Colonic mucosa (tissue), 4 donors: Measurements from ENCODE around the gene PGA3. TPM values are rescaled to one million over a fixed set of nuclear protein-coding genes. Genes with fewer than 3 reads are reported as not detected.

Experiments
- DNase-seq: peaks from one replicate; pipeline ENCODE4 v3.0.0-alpha.2; 2020
- H3K27ac ChIP-seq: fragments of 200-600 bp; one replicate; pipeline ENCODE4 v1.8.0; 2021
- H3K27me3 ChIP-seq: fragments of 200-600 bp; one replicate; pipeline ENCODE4 v1.8.0; 2021
- H3K36me3 ChIP-seq: fragments of 200-600 bp; one replicate; pipeline ENCODE4 v1.8.0; 2021
- H3K4me1 ChIP-seq: fragments of 200-600 bp; one replicate; pipeline ENCODE4 v1.8.0; 2021; ENCODE audit warnings: mild to moderate bottlenecking
- H3K4me3 ChIP-seq: fragments of 200-600 bp; one replicate; pipeline ENCODE4 v1.8.0; 2021
- H3K9ac ChIP-seq, 2 donors: one replicate each; pipeline ENCODE4 v1.7.0; 2013; ENCODE audit warnings: control low read depth in 2 of 2, low read depth in 2 of 2, low read length in 2 of 2
- H3K9me3 ChIP-seq: fragments of 200-600 bp; one replicate; pipeline ENCODE4 v1.8.0; 2021
- CTCF ChIP-seq: fragments of 200-600 bp; IDR thresholded peaks from one replicate; pipeline ENCODE4 v1.8.0; 2022; ENCODE audit warnings: antibody characterized with exemption, mild to moderate bottlenecking
- intact Hi-C: fragments of 100-400 bp; cut with DNase I; formaldehyde crosslinking; loops from one replicate; pipeline ENCODE4 v1.14.1; 2022
- total RNA-seq, 2 donors: library from RNA; stranded (reverse); fragmentation: NEBNext Ultra II Directional in 1 of 2; extraction: Animal tissue kit (Norgen Biotek cat#: 25700) in 1 of 2; gene quantifications; one replicate each; pipeline ENCODE4 v1.2.1, GENCODE V29; 2021
- donor health status: healthy.
- donor health status: DM: no; HTN: no; CAD: no.
- donor health status: DM: no; HTN: no; CAD: no.

PGA3 gene
- total RNA-seq, 2 donors from 2014 or later = 0.35 TPM; not detected in 1

DNA sequence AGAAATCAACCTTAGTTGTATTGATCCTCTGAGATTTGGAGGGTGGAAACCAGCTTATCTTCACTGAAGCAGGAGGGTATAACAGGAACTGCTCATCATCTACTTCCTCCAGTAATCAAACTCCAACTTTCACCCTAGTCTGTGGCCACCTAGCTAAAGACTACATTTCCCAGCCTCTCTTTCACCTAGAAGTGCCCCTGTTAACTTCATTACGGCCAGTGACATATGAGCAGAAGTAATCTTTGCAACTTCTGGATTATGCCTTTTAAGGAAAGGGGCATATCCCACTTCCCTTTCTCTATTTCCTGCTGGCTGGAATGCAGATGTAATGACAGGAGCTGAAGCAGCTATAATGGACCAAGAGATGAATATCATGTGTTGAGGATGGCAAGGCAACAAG is 34.5 kb upstream of the PGA3 start:
- Histone ChIP-seq H3K9me3 (no peaks in the 10 kb centered on the region), H3K36me3 (no peaks in the 10 kb centered on the region), H3K27ac (no peak overlapping the region), H3K27me3 (no peaks in the 10 kb centered on the region), H3K4me3 (no peak overlapping the region), H3K9ac (no peak overlapping the region), H3K4me1 (no peaks in the 10 kb centered on the region)
- no peak for TF ChIP-seq CTCF
- intact Hi-C loops = no loop called here
- no peak for DNase-seq

GRCh38 chr11:61170566-61170965 is 32.7 kb upstream of the PGA3 start:
- intact Hi-C loops = no loop called here
- no peak overlapping the region for H3K27ac ChIP-seq
- TF ChIP-seq CTCF = no peak

GRCh38 chr11:61171907-61172306 is 31.4 kb upstream of the PGA3 start:
- H3K27ac ChIP-seq = no peak overlapping the region
- H3K9me3 ChIP-seq = no peaks in the 10 kb centered on the region
- H3K4me3 ChIP-seq = no peak overlapping the region
- DNase-seq = no peak
- no peak for TF ChIP-seq CTCF
- intact Hi-C loops = no loop called here
- H3K36me3 ChIP-seq = no peaks in the 10 kb centered on the region
- no peaks in the 10 kb centered on the region for H3K4me1 ChIP-seq
- no peak overlapping the region for H3K9ac ChIP-seq
- H3K27me3 ChIP-seq = no peaks in the 10 kb centered on the region

More at GRCh38 chr11:61170566-61170965, 32.7 kb upstream of the PGA3 start:
- Histone ChIP-seq H3K4me3 (no peak overlapping the region), H3K4me1 (no peaks in the 10 kb centered on the region), H3K9ac (no peak overlapping the region), H3K9me3 (no peaks in the 10 kb centered on the region), H3K27me3 (no peaks in the 10 kb centered on the region), H3K36me3 (no peaks in the 10 kb centered on the region)
- DNase-seq = no peak

DNA sequence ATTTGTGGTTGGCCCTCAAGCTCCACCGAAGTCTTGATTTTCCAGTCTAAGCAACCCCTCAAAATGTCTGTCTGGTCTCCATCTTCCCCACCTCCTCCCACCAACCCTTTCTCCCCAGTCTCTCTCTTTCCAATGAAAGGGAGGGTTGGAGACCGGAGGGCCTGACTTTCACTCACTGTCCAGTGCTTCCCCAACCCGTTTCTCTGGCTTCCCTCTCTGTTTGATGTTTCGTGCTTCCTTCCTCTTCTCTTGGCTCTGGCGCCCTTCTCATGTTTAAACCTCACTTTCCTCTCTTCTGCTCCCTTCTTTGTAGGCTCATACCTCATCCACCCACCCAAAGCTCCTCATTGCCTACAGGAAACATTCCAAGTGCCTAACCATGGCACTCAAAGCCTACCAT is 31.0 kb upstream of the PGA3 start:
- intact Hi-C loops = no loop called here
- DNase-seq = no peak
- TF ChIP-seq CTCF = no peak
- no peaks in the 10 kb centered on the region for H3K27me3 ChIP-seq
- H3K9ac ChIP-seq = no peak overlapping the region
- no peaks in the 10 kb centered on the region for H3K9me3 ChIP-seq
- H3K27ac ChIP-seq = no peak overlapping the region
- H3K4me1 ChIP-seq = no peaks in the 10 kb centered on the region
- no peak overlapping the region for H3K4me3 ChIP-seq
- H3K36me3 ChIP-seq = no peaks in the 10 kb centered on the region

- no peaks in the 10 kb centered on the region for H3K36me3 ChIP-seq
- intact Hi-C loops = no loop called here
- no peak overlapping the region for H3K4me3 ChIP-seq
- H3K9ac ChIP-seq = no peak overlapping the region
- H3K27me3 ChIP-seq = no peaks in the 10 kb centered on the region
- TF ChIP-seq CTCF = no peak
- no peak overlapping the region for H3K27ac ChIP-seq
- no peaks in the 10 kb centered on the region for H3K9me3 ChIP-seq
- no peak for DNase-seq
- no peaks in the 10 kb centered on the region for H3K4me1 ChIP-seq
These were observed 30.4 kb upstream of the PGA3 start for GRCh38 chr11:61172888-61173287.

- Histone ChIP-seq H3K4me3 (no peak overlapping the region), H3K9ac (no peak overlapping the region), H3K9me3 (no peaks in the 10 kb centered on the region), H3K27me3 (no peaks in the 10 kb centered on the region), H3K4me1 (no peaks in the 10 kb centered on the region), H3K27ac (no peak overlapping the region), H3K36me3 (no peaks in the 10 kb centered on the region)
- intact Hi-C loops = no loop called here
- DNase-seq = no peak
- no peak for TF ChIP-seq CTCF
These were observed 29.9 kb upstream of the PGA3 start for GRCh38 chr11:61173456-61173855.
